K562 (cell line): ENCODE data around the gene BCO2.

ENCODE experiments used
- CREB1 ChIP-seq, 2 experiments: sonication (generic) in 1 of 2; formaldehyde crosslinking in 1 of 2; IDR thresholded peaks; 2 replicates each; pipeline versions ENCODE4 v1.6.1 to v1.8.0; 2012 to 2022; ENCODE audit warnings: inconsistent platforms in 1 of 2, mild to moderate bottlenecking in 1 of 2, missing genetic modification reagents in 1 of 2, moderate library complexity in 1 of 2
- EP300 ChIP-seq: IDR thresholded peaks from 2 replicates; pipeline ENCODE4 v1.6.1; 2012; ENCODE audit warnings: low read length, improper control_type of control experiment
- EZH2 ChIP-seq: IDR thresholded peaks from 2 replicates; pipeline ENCODE4 v1.6.1; 2012; ENCODE audit warnings: low read depth, mild to moderate bottlenecking, inconsistent platforms, low read length, borderline replicate concordance
- HMGN3 ChIP-seq: IDR thresholded peaks from 2 replicates; pipeline ENCODE4 v1.6.1; 2011; ENCODE audit warnings: borderline replicate concordance, low read depth, mild to moderate bottlenecking, mixed read lengths, low read length; ENCODE audit not compliant: insufficient read length; ENCODE audit errors: extremely low read depth
- POLR2A ChIP-seq: fragments of 450-650 bp; conservative IDR thresholded peaks from 2 replicates; pipeline ENCODE4 v1.6.1; 2016
- RBM17 ChIP-seq: fragments of 200-400 bp; formaldehyde crosslinking; IDR thresholded peaks from 2 replicates; pipeline ENCODE4 v1.6.1; 2017; ENCODE audit warnings: low read depth, mild to moderate bottlenecking, low read length, borderline replicate concordance
- SIN3A ChIP-seq, 2 experiments: fragments of 150-350 bp in 1 of 2; IDR thresholded peaks; 2 replicates each; pipeline ENCODE4 v1.6.1; 2011 to 2016; ENCODE audit warnings: borderline replicate concordance in 2 of 2, low read depth in 2 of 2, low read length in 2 of 2, mild to moderate bottlenecking in 2 of 2, moderate library complexity in 2 of 2; ENCODE audit not compliant: control insufficient read depth in 1 of 2
- SPI1 ChIP-seq: IDR thresholded peaks from 2 replicates; pipeline ENCODE4 v1.6.1; 2011; ENCODE audit warnings: low read depth, low read length, control low read depth, borderline replicate concordance
- TAF1 ChIP-seq: IDR thresholded peaks from 2 replicates; pipeline ENCODE4 v1.6.1; 2011; ENCODE audit warnings: mild to moderate bottlenecking, low read length, moderate library complexity; ENCODE audit not compliant: insufficient read depth, control insufficient read depth, severe bottlenecking; ENCODE audit errors: extremely low read depth
- ZNF121 ChIP-seq: sonication (generic); formaldehyde crosslinking; conservative IDR thresholded peaks from 2 replicates; pipeline ENCODE4 v1.8.0; 2022; ENCODE audit warnings: missing genetic modification reagents
- TF ChIP-seq, protein P1 (sequence below), 3 experiments: IDR thresholded peaks in 2 of 3; conservative IDR thresholded peaks in 1 of 3; 2 replicates each; pipeline ENCODE4 v1.5.1; 2011 to 2012; ENCODE audit warnings: low read length in 3 of 3, mild to moderate bottlenecking in 3 of 3, control low read depth in 2 of 3, improper control_type of control experiment in 1 of 3, inconsistent platforms in 1 of 3, low read depth in 1 of 3, mixed read lengths in 1 of 3, moderate library complexity in 1 of 3; ENCODE audit not compliant: insufficient read depth in 2 of 3
- TF ChIP-seq, protein P2 (sequence below): sonication (generic); formaldehyde crosslinking; IDR thresholded peaks from 2 replicates; pipeline ENCODE4 v1.8.1; 2023; ENCODE audit warnings: mild to moderate bottlenecking, missing genetic modification reagents

DNA sequence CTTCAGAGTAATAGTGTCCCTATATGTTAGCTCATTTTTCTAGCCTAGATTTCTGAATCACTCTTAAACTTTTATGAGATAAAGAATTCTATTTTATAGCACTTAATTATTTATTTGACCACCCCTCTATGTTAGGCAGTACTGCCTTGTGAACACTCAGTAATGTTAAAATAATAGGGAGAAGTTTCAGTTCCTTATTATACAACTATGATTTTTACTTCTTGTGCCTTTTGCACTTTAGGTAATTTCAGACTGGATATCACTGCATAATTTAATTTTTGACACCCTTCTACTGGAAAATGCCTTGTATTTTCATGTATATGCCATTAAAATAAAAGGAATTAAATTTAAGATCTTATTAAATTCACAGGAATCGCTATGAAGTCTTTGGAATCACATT lies 3.1 kb downstream of the BCO2 start:
- TF ChIP-seq, protein P1, sequence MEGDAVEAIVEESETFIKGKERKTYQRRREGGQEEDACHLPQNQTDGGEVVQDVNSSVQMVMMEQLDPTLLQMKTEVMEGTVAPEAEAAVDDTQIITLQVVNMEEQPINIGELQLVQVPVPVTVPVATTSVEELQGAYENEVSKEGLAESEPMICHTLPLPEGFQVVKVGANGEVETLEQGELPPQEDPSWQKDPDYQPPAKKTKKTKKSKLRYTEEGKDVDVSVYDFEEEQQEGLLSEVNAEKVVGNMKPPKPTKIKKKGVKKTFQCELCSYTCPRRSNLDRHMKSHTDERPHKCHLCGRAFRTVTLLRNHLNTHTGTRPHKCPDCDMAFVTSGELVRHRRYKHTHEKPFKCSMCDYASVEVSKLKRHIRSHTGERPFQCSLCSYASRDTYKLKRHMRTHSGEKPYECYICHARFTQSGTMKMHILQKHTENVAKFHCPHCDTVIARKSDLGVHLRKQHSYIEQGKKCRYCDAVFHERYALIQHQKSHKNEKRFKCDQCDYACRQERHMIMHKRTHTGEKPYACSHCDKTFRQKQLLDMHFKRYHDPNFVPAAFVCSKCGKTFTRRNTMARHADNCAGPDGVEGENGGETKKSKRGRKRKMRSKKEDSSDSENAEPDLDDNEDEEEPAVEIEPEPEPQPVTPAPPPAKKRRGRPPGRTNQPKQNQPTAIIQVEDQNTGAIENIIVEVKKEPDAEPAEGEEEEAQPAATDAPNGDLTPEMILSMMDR (IDR thresholded peaks at IDR 0.05 in 2 of 3, conservative IDR thresholded peaks at IDR 0.05 in 1 of 3; ENCODE audit: insufficient read depth in 2 of 3, low read depth in 1 of 3, low read length in 3 of 3): no peak
- TF ChIP-seq SIN3A (IDR thresholded peaks at IDR 0.05; ENCODE audit: borderline replicate concordance in 2 of 2, control insufficient read depth in 1 of 2, low read depth in 2 of 2, low read length in 2 of 2) (no peak), POLR2A (no peak), HMGN3 (no peak), ZNF121 (no peak), TAF1 (no peak), EZH2 (no peak), EP300 (no peak), CREB1 (IDR thresholded peaks at IDR 0.05) (no peak), CREB1 (CRISPR knock-in tag; IDR thresholded peaks at IDR 0.05) (no peak), SPI1 (no peak), RBM17 (no peak)
- TF ChIP-seq, protein P2, sequence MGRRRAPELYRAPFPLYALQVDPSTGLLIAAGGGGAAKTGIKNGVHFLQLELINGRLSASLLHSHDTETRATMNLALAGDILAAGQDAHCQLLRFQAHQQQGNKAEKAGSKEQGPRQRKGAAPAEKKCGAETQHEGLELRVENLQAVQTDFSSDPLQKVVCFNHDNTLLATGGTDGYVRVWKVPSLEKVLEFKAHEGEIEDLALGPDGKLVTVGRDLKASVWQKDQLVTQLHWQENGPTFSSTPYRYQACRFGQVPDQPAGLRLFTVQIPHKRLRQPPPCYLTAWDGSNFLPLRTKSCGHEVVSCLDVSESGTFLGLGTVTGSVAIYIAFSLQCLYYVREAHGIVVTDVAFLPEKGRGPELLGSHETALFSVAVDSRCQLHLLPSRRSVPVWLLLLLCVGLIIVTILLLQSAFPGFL: no peak
